Hepatic stellate cell (primary cell): ENCODE measurements around the gene CTTN.
A peak's percentile ranks its signal among the peaks of the same experiment; 100 is the strongest.

Experiments used
- DNase-seq: peaks from one replicate; pipeline ENCODE4 v3.0.0; 2011; ENCODE audit warnings: low spot score

The CTTN gene

GRCh38 chr11:70410276-70411205 lies 12.2 kb downstream of the CTTN start:
- no peak for DNase-seq

GRCh38 chr11:70411713-70412452 lies 13.6 kb downstream of the CTTN start:
- no peak for DNase-seq

- DNase-seq = no peak
Measured at GRCh38 chr11:70413151-70413550, 14.8 kb downstream of the CTTN start.

GRCh38 chr11:70414341-70415100 lies 16.2 kb downstream of the CTTN start:
- DNase-seq = no peak

GRCh38 chr11:70415191-70415590 lies 16.9 kb downstream of the CTTN start:
- DNase-seq = peak; percentile 74

- DNase-seq = no peak
Measured at GRCh38 chr11:70415642-70416395, 17.5 kb downstream of the CTTN start.

- no peak for DNase-seq
Measured at GRCh38 chr11:70416881-70417280, 18.6 kb downstream of the CTTN start.

GRCh38 chr11:70418130-70418529 lies 19.8 kb downstream of the CTTN start:
- no peak for DNase-seq

GRCh38 chr11:70419307-70420007 lies 21.1 kb downstream of the CTTN start:
- DNase-seq = no peak

- DNase-seq = peak; percentile 43
Measured at GRCh38 chr11:70420008-70420464, 21.7 kb downstream of the CTTN start.

GRCh38 chr11:70420496-70420895 lies 22.2 kb downstream of the CTTN start:
- no peak for DNase-seq

- no peak for DNase-seq
Measured at GRCh38 chr11:70421123-70421522, 22.8 kb downstream of the CTTN start.

- no peak for DNase-seq
Measured at GRCh38 chr11:70422692-70423522, 24.6 kb downstream of the CTTN start.

GRCh38 chr11:70423523-70424505 lies 25.5 kb downstream of the CTTN start:
- peak; percentile 86 for DNase-seq

GRCh38 chr11:70424765-70425344 lies 26.5 kb downstream of the CTTN start:
- DNase-seq = no peak

- no peak for DNase-seq
Measured at GRCh38 chr11:70427436-70427835, 29.1 kb downstream of the CTTN start.

- DNase-seq = no peak
Measured at GRCh38 chr11:70428701-70429427, 30.5 kb downstream of the CTTN start.

GRCh38 chr11:70429428-70429705 lies 31.0 kb downstream of the CTTN start:
- DNase-seq = no peak
